Fibroblast of villous mesenchyme (primary cell): ENCODE results near the gene RPS6KA2. TPM values are rescaled to one million over a fixed set of nuclear protein-coding genes. Genes with fewer than 3 reads are reported as not detected.

Experiments
- DNase-seq: peaks from one replicate; pipeline ENCODE4 v3.0.0-alpha.2; 2010; ENCODE audit warnings: low read depth
- H3K4me3 ChIP-seq: 2 replicates; pipeline ENCODE4 v1.5.1; 2011; ENCODE audit warnings: low read depth, mild to moderate bottlenecking, low read length
- total RNA-seq: library from RNA; depleted of rRNA; stranded (reverse); fragments of >200 nt; gene quantifications from 2 replicates; pipeline ENCODE4 v1.2.3, GENCODE V29; 2012
- TF ChIP-seq, protein P1 (sequence below): IDR thresholded peaks from 2 replicates; pipeline ENCODE4 v1.5.1; 2012; ENCODE audit warnings: low read depth, mild to moderate bottlenecking, low read length; ENCODE audit not compliant: insufficient read depth

The RPS6KA2 gene
- total RNA-seq, 1 donor = 15.5 TPM

DNA sequence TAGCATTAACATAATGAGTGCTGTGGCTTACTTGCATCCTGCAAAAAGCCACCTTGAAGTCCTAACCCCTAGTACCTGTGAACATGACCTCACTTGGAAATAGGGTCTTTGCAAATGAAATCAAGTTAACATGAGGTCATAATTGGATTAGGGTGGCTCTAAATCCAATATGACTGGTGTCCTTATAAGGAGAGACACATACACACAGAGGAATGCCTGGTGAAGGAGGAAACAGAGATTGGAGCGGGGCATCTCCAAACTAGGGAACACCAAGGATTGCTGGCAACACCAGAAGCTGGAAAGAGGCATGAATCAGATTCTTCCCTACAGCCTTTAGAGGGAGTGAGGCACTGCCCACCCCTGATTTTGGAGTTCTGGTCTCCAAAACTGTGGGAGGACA is 17.6 kb upstream of the RPS6KA2 start:
- H3K4me3 ChIP-seq = no peak overlapping the region

DNA sequence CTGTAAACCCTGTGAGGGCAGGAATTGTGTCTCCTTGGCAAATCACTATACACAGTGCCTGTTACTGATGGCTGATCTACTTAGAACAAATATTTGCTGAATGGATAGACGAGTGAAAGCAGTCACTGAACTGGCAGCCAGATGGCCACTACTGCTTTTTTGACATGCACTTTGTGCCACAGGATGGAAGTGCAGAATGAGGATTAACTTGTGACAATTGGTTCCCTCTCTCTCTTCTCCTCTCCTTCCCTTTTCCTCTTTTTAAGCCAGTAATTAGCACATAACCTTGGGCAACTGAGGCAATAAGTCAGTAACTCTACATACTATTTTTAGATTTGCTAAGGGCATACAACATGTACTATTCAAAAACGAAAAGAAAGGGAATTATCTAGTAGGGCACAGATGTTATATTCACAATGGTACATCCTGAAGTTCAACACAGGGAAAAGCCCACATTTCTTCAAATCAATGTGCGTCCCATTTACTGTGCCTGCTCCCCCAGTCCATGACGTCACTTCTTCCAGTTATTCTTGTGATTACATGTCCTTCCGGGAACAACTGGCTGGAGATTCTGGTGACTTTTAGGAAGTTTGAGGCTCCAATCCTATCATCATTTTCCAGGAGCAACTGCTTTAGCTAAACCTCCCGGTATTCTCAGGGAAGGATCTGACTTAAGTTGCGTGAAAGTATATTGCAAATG is 17.0 kb upstream of the RPS6KA2 start:
- DNase-seq = no peak
- no peak overlapping the region for H3K4me3 ChIP-seq
- TF ChIP-seq, protein P1, sequence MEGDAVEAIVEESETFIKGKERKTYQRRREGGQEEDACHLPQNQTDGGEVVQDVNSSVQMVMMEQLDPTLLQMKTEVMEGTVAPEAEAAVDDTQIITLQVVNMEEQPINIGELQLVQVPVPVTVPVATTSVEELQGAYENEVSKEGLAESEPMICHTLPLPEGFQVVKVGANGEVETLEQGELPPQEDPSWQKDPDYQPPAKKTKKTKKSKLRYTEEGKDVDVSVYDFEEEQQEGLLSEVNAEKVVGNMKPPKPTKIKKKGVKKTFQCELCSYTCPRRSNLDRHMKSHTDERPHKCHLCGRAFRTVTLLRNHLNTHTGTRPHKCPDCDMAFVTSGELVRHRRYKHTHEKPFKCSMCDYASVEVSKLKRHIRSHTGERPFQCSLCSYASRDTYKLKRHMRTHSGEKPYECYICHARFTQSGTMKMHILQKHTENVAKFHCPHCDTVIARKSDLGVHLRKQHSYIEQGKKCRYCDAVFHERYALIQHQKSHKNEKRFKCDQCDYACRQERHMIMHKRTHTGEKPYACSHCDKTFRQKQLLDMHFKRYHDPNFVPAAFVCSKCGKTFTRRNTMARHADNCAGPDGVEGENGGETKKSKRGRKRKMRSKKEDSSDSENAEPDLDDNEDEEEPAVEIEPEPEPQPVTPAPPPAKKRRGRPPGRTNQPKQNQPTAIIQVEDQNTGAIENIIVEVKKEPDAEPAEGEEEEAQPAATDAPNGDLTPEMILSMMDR = no peak

More for the DNA sequence above, 17.6 kb upstream of the RPS6KA2 start:
- TF ChIP-seq, protein P1 = no peak
- DNase-seq = no peak

DNA sequence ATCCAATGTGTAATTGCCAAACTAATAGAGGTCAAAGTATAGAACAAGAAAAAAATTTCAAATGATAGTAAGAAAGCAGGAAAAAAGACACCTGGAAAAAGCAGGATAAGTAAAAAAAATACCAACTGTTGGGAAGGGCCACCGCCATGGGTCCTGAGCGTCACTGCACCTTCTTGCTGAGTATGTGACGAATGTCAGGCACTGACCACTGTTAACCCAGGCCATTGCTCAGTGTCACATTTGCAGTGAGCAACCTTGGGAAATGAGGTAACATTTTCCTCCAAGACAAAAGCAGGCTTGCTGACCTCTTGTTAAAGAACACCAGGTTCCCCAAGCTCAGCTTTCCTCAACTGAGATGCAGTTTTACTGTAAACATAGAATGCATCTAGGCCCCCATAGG is 15.6 kb upstream of the RPS6KA2 start:
- no peak for DNase-seq
- H3K4me3 ChIP-seq = no peak overlapping the region
- TF ChIP-seq, protein P1 = no peak

DNA sequence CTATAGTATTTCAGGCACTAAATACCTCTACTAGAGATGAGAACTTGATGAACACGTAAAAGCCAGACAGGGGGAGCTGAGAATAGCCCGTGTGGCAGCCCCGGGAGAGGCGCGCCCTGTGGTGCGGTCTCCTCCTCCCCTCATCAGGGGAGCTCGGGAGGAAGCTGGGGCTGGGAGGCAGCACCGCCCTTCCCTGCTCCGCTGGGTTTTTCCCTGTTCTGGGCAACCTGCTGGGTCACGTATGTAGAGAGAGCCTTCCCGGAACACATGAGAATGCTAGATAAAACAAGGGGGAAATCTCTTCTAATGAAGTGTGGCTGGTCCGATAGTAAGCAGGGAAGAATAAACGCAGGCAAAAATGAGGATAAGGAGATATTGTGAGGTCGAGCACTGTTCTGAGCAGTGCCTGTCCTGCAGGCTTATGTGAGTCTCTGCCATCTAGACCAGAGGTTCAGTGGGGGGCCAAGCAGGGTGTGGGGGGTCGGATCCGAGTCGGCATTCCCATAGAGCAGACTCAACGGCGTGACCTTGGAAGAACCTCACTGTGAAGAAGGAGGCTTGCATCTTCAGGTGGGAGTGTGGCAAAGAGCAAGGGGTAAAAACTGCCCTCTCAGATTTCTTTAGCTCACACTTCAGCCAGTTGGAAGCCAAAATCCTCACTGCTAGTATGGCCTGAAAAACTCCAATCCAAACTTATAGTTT is 13.4 kb upstream of the RPS6KA2 start:
- TF ChIP-seq, protein P1 = no peak
- DNase-seq = no peak
- H3K4me3 ChIP-seq = no peak overlapping the region

DNA sequence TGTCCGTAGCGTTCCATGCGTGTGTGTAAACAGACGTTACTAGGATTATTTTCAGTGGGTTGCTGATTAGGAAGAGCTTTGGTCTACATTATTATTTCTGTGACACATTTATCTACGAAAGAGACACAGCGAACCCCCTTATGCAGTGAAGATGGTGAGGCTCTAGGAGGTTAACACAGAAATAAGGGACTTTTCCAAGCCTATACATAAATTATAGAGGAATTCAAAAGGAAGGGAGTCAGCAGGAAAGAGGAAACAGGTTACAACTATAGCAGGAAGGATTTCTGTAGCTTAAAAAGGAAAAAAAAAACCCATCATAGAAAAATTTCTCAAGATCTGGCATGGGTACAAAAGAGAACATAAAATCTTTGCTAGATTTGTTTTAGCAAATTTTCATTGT is 12.9 kb upstream of the RPS6KA2 start:
- no peak overlapping the region for H3K4me3 ChIP-seq
- TF ChIP-seq, protein P1 = no peak
- DNase-seq = no peak

DNA sequence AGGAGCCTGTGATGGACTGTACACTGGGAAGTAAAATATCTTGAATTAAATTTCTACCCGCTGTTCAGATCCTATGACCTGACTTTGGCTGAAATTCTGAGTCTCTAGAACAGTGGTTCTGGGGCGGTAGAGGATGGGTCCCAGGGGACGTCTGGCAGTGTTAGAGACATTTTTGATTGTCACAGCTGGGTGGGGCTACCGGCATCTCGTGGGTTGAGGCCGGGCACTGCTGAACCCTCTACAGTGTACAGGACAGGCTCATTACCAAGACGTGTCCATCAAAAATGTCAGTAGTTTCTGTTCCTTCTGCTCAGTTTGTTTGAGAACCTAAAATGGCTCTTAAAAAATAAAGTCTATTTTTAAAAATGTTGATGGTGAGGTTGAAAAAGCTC is 11.5 kb upstream of the RPS6KA2 start:
- no peak for DNase-seq
- H3K4me3 ChIP-seq = no peak overlapping the region
- TF ChIP-seq, protein P1 = no peak
